Ascending aorta (tissue), 2 donors: ENCODE results near the gene CNN2. TPM values are rescaled to one million over a fixed set of nuclear protein-coding genes. Genes with fewer than 3 reads are reported as not detected.

Experiments used
- DNase-seq, 2 donors: peaks; one replicate each; pipeline ENCODE4 v3.0.0-alpha.2; 2019; ENCODE audit warnings: low spot score in 2 of 2
- H3K27ac ChIP-seq, 2 donors: fragments of 200-600 bp; sonication (generic); one replicate each; pipeline ENCODE4 v1.5.1; 2016 to 2017; ENCODE audit warnings: mild to moderate bottlenecking in 1 of 2
- H3K27me3 ChIP-seq: fragments of 200-600 bp; sonication (generic); one replicate; pipeline ENCODE4 v1.5.1; 2017
- H3K36me3 ChIP-seq, 2 donors: fragments of 200-600 bp; sonication (generic); one replicate each; pipeline ENCODE4 v1.5.1; 2016
- H3K4me1 ChIP-seq, 2 donors: fragments of 200-600 bp; sonication (generic); one replicate each; pipeline ENCODE4 v1.5.1; 2016 to 2017; ENCODE audit warnings: mild to moderate bottlenecking in 1 of 2
- H3K4me3 ChIP-seq, 2 donors: fragments of 200-600 bp; sonication (generic); one replicate each; pipeline ENCODE4 v1.5.1; 2016 to 2017; ENCODE audit warnings: mild to moderate bottlenecking in 1 of 2
- H3K9me3 ChIP-seq, 2 donors: fragments of 200-600 bp; sonication (generic); one replicate each; pipeline ENCODE4 v1.5.1; 2016
- CTCF ChIP-seq, 3 experiments: fragments of 200-600 bp in 2 of 3; fragments of 450-650 bp in 1 of 3; sonication (generic) in 2 of 3; IDR thresholded peaks; one replicate each; pipeline ENCODE4 v1.5.1; 2016 to 2019; ENCODE audit warnings: antibody characterized with exemption in 3 of 3, mild to moderate bottlenecking in 1 of 3, moderate library complexity in 1 of 3
- intact Hi-C: fragments of 100-400 bp; cut with DNase I; formaldehyde crosslinking; loops from one replicate; pipeline ENCODE4 v1.15.1; 2023
- total RNA-seq: library from RNA; depleted of rRNA; stranded (reverse); fragments of >200 nt; gene quantifications from one replicate; pipeline ENCODE4 v1.1.0, GENCODE V29; 2016

Gene CNN2
- total RNA-seq, 1 donor from 2014 or later, result 79.1 TPM

GRCh38 chr19:1040476-1041271, 14.3 kb downstream of the CNN2 start:
- no peak for TF ChIP-seq CTCF (IDR thresholded peaks at IDR 0.05)
- Histone ChIP-seq H3K27me3 (no peaks in the 10 kb centered on the region), H3K4me3 (peak overlapping the region; percentile 54 to 64), H3K9me3 (no peaks in the 10 kb centered on the region), H3K4me1 (peaks cover 11 to 17% of the 10 kb centered on the region in 2 donors), H3K36me3 (peaks cover 22 to 25% of the 10 kb centered on the region in 2 donors), H3K27ac (no peak overlapping the region)
- intact Hi-C loops, result loop anchor here (1.0 to 2.0 kb wide), 2 partner anchors 14 to 55 kb away; partner anchors contain the start of genes CNN2 and POLR2E
- peak; percentile 64 to 91 for DNase-seq

- peak overlapping the region; percentile 54 to 64 for H3K4me3 ChIP-seq
- H3K36me3 ChIP-seq, result peaks cover 15 to 18% of the 10 kb centered on the region in 2 donors
- H3K4me1 ChIP-seq, result peaks cover 11 to 17% of the 10 kb centered on the region in 2 donors
- H3K9me3 ChIP-seq, result no peaks in the 10 kb centered on the region
- no peaks in the 10 kb centered on the region for H3K27me3 ChIP-seq
- no peak for TF ChIP-seq CTCF (IDR thresholded peaks at IDR 0.05)
- intact Hi-C loops, result loop anchor here (2.0 kb wide), 1 partner anchor 15 kb away; the partner anchor contains the start of gene CNN2
- no peak overlapping the region for H3K27ac ChIP-seq
- no peak for DNase-seq
Measured at GRCh38 chr19:1041272-1041834, 14.9 kb downstream of the CNN2 start.

GRCh38 chr19:1041835-1042685, 15.7 kb downstream of the CNN2 start:
- Histone ChIP-seq H3K27ac (no peak overlapping the region), H3K4me1 (peaks cover 11 to 17% of the 10 kb centered on the region in 2 donors)
- intact Hi-C loops, result loop anchor here (2.0 kb wide), 1 partner anchor 15 kb away; the partner anchor contains the start of gene CNN2

GRCh38 chr19:1042689-1043511, 16.5 kb downstream of the CNN2 start:
- Histone ChIP-seq H3K4me3 (no peak overlapping the region), H3K9me3 (no peaks in the 10 kb centered on the region), H3K27ac (no peak overlapping the region), H3K27me3 (no peaks in the 10 kb centered on the region), H3K36me3 (peaks cover 3% of the 10 kb centered on the region in 2 donors), H3K4me1 (peaks cover 11 to 17% of the 10 kb centered on the region in 2 donors)
- intact Hi-C loops, result no loop called here
- no peak for DNase-seq
- no peak for TF ChIP-seq CTCF (IDR thresholded peaks at IDR 0.05)

More at GRCh38 chr19:1041835-1042685, 15.7 kb downstream of the CNN2 start:
- no peaks in the 10 kb centered on the region for H3K27me3 ChIP-seq
- peaks cover 8 to 11% of the 10 kb centered on the region in 2 donors for H3K36me3 ChIP-seq
- DNase-seq, result no peak
- TF ChIP-seq CTCF (IDR thresholded peaks at IDR 0.05), result no peak
- no peak overlapping the region for H3K4me3 ChIP-seq
- no peaks in the 10 kb centered on the region for H3K9me3 ChIP-seq

GRCh38 chr19:1045247-1045603, 18.8 kb downstream of the CNN2 start:
- no peak for DNase-seq
- Histone ChIP-seq H3K27ac (no peak overlapping the region), H3K27me3 (no peaks in the 10 kb centered on the region), H3K36me3 (no peaks in the 10 kb centered on the region), H3K4me3 (no peak overlapping the region), H3K4me1 (peaks cover 11 to 13% of the 10 kb centered on the region in 2 donors), H3K9me3 (no peaks in the 10 kb centered on the region)
- no peak for TF ChIP-seq CTCF (IDR thresholded peaks at IDR 0.05)
- intact Hi-C loops, result no loop called here
